Endothelial cell of umbilical vein (primary cell): ENCODE data around the gene SPATA32.

Experiments used
- CTCF ChIP-seq, 2 donors: IDR thresholded peaks; 1 replicate in 1 of 2; 2 replicates in 1 of 2; pipeline ENCODE4 v1.5.1; 2011; ENCODE audit warnings: low read length in 2 of 2, mild to moderate bottlenecking in 2 of 2, moderate library complexity in 2 of 2, control low read depth in 1 of 2, inconsistent platforms in 1 of 2, low read depth in 1 of 2; ENCODE audit not compliant: insufficient read depth in 1 of 2; ENCODE audit errors: extremely low read depth in 1 of 2
- EZH2 ChIP-seq: IDR thresholded peaks from 2 replicates; pipeline ENCODE4 v1.6.1; 2012; ENCODE audit warnings: borderline replicate concordance, low read depth, mild to moderate bottlenecking, moderate library complexity, low read length, inconsistent platforms; ENCODE audit not compliant: severe bottlenecking
- FOS ChIP-seq: IDR thresholded peaks from 2 replicates; pipeline ENCODE4 v1.6.1; 2011; ENCODE audit warnings: mild to moderate bottlenecking, low read length, moderate library complexity, borderline replicate concordance; ENCODE audit not compliant: insufficient read depth
- JUN ChIP-seq: IDR thresholded peaks from 2 replicates; pipeline ENCODE4 v1.6.1; 2011; ENCODE audit warnings: borderline replicate concordance, low read depth; ENCODE audit not compliant: insufficient read length, insufficient read depth
- MYC ChIP-seq: IDR thresholded peaks from one replicate; pipeline ENCODE4 v1.6.1; 2011; ENCODE audit warnings: mild to moderate bottlenecking, low read depth, low read length
- POLR2AphosphoS5 ChIP-seq: IDR thresholded peaks from 2 replicates; pipeline ENCODE4 v1.6.1; 2012; ENCODE audit warnings: low read depth, mild to moderate bottlenecking, control low read depth, low read length, moderate library complexity; ENCODE audit not compliant: insufficient read depth

- no peak for TF ChIP-seq EZH2
- TF ChIP-seq CTCF (IDR thresholded peaks at IDR 0.05; ENCODE audit: extremely low read depth in 1 of 2, insufficient read depth in 1 of 2, low read depth in 1 of 2, low read length in 2 of 2), result no peak
- TF ChIP-seq FOS, result no peak
- TF ChIP-seq MYC, result no peak
- TF ChIP-seq POLR2AphosphoS5, result no peak
- TF ChIP-seq JUN, result no peak
These were observed 39.8 kb upstream of the SPATA32 start for GRCh38 chr17:45301674-45302073.
